GM18526 (cell line): ENCODE data around the gene CHMP5.

Source experiments
- POLR2A ChIP-seq: IDR thresholded peaks from 3 replicates; pipeline ENCODE4 v1.6.1; 2011; ENCODE audit not compliant: insufficient read length; ENCODE audit errors: extremely low read depth

CHMP5 gene

GRCh38 chr9:33233626-33234342 lies 31.1 kb upstream of the CHMP5 start:
- no peak for TF ChIP-seq POLR2A

- TF ChIP-seq POLR2A: no peak
Observed at GRCh38 chr9:33234511-33235467, 30.1 kb upstream of the CHMP5 start.

GRCh38 chr9:33236571-33236970 lies 28.3 kb upstream of the CHMP5 start:
- TF ChIP-seq POLR2A: no peak

GRCh38 chr9:33239921-33240320 lies 24.9 kb upstream of the CHMP5 start, which contains the start of gene SPINK4:
SPINK4 (plus strand) TSS chr9:33240167; CDS start chr9:33240209, 42 bp downstream.
- no peak for TF ChIP-seq POLR2A

- no peak for TF ChIP-seq POLR2A
Observed at GRCh38 chr9:33241298-33241697, 23.6 kb upstream of the CHMP5 start.

- no peak for TF ChIP-seq POLR2A
Observed at GRCh38 chr9:33242609-33243134, 22.2 kb upstream of the CHMP5 start.

GRCh38 chr9:33244137-33244784 lies 20.6 kb upstream of the CHMP5 start:
- TF ChIP-seq POLR2A: no peak

GRCh38 chr9:33245341-33245740 lies 19.5 kb upstream of the CHMP5 start:
- TF ChIP-seq POLR2A: no peak

GRCh38 chr9:33246269-33246860 lies 18.5 kb upstream of the CHMP5 start:
- TF ChIP-seq POLR2A: no peak

GRCh38 chr9:33248606-33249005 lies 16.2 kb upstream of the CHMP5 start:
- TF ChIP-seq POLR2A: no peak

- no peak for TF ChIP-seq POLR2A
Observed at GRCh38 chr9:33249087-33249658, 15.7 kb upstream of the CHMP5 start.

- TF ChIP-seq POLR2A: no peak
Observed at GRCh38 chr9:33249983-33250382, 14.9 kb upstream of the CHMP5 start.

- TF ChIP-seq POLR2A: no peak
Observed at GRCh38 chr9:33250458-33250995, 14.3 kb upstream of the CHMP5 start.

GRCh38 chr9:33254211-33254610 lies 10.6 kb upstream of the CHMP5 start:
- TF ChIP-seq POLR2A: no peak
